Muscle of arm (tissue), 12 donors: ENCODE measurements around the gene SLC25A33. TPM values are rescaled to one million over a fixed set of nuclear protein-coding genes. Genes with fewer than 3 reads are reported as not detected.
"Not testable (repeated sequence)": the region's sequence is repeated elsewhere in the genome, so short reads cannot be mapped to it uniquely, and the experiment has no call there.

Source experiments
- DNase-seq: peaks from one replicate; pipeline ENCODE4 v3.0.0-alpha.2; 2013
- polyA plus RNA-seq, 12 donors: library from polyadenylated mRNA; unstranded; fragments of 120-200 nt; gene quantifications; one replicate each; pipeline ENCODE4 v1.2.1, GENCODE V29; 2013; ENCODE audit not compliant: insufficient read length in 12 of 12

SLC25A33 gene
- polyA plus RNA-seq, 12 donors: 1.0 to 2.4 (median 1.5) TPM; not detected in 2

DNA sequence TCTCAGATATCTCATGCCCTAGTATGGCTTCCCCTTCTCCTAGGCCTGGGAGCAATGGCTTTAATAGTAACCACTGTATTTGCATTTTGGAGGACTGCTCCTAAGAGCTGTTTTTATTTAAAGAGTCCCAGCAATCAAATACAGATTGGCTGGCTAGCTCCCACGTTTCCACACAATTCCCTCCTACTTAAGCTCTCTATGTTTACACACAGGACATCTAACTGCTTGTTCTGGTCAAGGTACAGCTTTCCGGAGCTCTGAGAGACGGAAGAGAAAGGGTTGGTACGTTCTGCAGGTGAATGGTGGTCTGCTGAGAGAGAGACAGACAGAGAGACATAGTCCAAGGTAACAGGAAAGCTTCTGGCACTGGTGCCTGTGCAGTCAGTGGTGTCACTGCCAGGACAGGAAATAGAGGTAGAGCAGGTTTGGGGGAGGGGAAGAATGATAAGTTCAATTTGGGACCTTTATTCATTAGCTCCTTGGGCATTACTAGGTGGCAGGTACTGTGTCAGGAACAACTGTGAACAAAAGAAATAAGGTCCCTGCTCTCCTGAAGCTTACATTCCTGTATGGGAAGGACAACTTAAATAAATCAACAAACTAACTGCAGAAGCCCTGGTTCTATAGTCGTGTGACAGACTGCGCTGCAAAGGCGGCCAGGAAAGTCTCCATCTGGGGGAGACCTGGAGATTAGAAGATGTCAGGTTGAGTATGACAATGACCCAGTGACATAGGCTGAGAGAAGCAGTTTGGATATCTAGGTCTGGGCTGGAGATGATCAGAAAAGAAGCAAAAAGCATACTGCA lies 1.2 kb upstream of the SLC25A33 start:
- no peak for DNase-seq

DNA sequence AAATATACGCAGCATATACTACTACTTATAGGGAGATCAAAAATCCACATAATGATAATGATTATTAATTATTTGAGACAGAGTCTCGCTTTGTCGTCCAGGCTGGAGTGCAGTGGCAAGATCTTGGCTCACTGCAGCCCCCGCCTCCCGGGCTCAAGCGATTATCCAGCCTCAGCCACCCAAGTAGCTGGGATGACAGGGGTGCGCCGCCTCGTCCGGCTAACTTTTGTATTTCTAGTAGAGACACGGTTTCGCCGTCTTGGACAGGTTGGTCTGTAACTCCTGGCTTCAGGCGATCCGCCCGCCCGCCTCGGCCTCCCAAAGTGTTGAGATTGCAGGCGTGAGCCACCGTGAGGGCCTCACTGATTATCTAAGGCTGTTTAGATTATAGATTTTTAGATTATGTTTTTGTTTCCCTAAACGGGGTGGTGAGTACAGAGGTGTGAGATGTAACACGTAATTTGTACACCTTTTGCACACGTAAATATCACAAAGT lies 548 bp upstream of the SLC25A33 start:
- no peak for DNase-seq

DNA sequence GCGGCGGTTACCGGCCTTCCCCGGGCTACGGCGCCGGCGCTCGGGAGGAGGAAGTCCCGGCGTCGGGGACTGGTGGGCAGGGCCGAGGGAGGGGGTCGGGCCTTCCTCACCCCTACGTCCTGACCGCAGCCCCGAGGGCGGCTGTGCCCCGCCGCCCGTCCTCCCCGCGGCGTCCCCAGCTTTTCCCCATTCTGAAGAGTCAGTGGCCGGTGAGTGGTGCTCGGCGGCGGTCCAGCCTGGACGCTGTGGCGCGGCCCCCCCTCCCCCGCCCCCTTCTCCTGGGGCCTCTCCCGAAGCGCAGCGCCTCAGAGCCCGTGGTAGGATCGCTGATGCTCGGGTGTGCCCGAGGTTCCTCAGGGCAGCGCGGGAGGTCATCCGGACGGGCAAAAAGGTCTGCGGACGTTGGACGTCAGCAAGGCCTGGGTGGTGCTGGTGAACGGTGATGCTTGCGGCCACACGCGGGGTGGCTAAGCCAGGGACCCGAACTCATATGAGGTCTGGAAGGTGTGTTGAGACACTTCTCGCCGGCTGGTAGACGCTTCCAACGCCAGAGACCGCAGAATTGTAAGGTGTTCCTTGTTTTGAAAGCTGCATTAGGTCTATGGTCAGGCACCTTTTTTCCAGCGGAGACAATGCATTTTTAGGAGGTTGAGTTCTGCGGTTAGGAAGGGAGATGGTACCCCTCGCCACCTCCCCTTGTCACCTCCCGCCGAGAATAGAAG lies 725 bp downstream of the SLC25A33 start:
- peak; percentile 48 for DNase-seq

DNA sequence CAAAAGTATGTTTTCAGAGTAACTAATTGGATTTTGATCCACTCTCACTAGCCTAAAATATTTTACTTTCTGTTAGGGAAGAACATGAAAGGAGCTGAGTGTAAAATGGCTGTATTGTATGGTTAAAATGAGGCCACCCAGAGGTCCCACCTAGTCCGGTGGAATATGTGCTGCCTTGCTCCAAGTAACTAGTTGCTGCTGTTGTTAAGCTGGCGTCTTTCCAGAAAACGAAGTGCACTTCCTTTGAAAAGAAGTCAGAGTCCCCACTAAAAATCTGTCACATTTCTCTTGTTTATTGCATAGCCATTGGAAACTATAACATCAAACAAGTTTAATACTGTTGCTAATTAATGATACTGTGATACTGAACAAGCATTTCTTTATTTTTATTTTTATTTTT lies 3.2 kb downstream of the SLC25A33 start:
- peak; percentile 47 for DNase-seq

DNA sequence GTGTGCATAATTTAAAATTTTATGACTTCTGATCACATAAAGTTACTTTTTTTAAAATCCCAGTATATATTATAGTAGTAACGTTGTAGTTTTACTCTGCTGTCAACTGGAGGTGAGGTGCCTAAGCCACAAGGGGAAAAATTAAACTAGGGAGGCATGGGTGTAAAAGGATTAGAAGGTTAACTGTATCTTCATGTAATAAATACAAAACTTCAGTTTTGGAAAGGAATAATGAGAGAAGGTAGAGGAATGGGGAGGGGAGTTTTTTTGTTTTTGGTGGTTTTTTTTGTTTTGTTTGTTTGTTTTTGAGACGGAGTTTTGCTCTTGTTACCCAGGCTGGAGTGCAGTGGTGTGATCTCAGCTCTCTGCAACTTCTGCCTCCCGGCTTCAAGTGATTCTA lies 5.7 kb downstream of the SLC25A33 start:
- DNase-seq: no peak

DNA sequence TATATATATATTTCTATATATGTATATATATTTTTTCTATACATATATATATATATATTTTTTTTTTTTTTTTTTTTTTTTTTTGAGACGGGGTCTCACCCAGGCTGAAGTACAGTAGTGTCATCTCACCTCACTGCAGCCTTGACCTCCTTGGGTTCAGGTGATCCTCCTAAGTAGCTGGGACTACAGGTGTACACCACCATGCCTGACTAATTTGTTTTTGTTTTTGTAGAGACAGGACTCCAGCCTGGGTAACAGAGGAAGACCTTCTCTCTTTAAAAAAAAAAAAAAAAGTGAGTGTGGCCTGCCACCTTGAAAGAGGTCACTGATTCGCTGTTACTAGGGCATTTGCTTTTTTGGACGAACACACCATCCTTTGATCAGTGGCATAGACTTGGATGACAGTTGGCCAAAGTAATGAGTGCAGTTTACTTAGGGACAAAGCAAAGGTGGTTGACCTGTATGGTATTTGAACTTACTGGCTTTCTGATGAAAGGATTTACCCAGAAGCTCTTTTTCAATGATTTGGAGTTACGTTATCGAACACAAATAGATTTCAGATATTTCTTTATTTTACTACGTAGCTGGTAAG lies 10.8 kb downstream of the SLC25A33 start:
- no peak for DNase-seq

DNA sequence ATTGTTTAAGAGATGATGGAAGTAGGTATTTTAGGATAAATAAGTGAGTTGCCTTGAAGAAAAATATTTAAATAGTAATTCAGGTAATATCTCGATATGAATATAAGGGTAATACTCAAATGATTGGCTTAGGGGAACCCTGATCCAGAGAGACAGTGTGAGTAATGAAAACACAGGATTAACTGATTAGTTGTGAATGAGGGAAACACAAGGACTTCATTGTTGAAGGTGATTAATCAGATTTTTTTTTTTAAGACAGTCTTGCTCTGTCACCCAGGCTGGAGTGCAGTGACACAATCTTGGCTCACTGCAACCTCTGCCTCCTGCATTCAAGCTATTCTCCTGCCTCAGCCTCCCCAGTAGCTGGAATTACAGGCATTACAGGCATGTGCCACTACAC lies 12.7 kb downstream of the SLC25A33 start:
- DNase-seq: no peak

DNA sequence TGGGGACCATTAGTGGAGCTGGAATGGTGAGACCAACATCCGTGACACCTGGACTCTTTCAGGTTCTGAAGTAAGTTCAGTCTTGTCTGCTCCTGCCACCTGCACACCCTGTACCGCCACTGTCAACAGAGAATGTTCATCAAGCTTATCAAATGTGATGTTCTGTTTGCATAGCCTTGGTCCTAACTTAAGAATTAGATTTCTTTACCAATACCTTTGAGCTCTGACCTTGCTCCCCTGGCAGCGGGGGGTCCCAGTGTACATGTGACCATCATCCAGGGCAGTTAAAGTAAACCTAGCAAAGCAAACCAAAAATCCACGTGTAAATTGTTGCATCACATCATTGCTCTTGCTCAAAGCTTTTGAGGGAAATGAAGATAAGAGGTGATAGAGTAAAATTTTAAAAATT lies 14.5 kb downstream of the SLC25A33 start:
- DNase-seq: no peak

DNA sequence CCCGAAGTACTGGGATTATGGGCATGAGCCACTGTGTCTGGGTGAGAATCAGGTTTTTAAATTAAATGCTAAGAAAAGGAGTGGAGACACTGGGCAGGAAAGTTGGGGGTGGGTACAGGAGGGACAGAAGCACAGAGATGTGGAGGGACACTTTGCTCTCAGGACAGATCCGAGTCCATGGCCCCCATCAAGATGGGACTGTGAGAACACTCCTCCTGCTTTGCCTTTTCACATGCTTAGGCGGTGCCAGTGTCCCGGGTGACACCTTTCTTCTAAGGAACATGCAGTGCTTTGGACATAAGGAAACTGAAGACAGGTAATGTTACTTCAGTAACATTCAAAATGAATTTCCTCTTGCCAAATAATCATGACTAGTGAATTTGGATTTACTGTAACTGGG lies 16.7 kb downstream of the SLC25A33 start:
- no peak for DNase-seq

DNA sequence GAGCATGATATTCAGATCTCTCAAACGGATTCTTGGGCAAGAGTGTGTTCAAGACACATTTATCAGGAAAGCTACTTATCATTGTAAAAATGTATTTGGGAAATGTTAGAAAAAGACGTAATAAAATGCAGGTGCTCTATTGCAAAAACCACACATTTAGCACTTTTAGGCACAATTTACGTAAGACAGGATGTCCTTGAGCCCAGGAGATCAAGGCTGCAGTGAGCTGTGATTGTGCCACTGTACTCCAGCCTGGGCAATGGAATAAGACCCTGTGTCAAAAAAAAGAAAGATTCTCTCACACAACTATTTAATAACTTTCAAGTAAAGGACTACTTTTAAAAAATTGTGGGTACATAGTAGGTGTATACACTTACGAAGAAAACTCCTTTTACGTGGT lies 18.4 kb downstream of the SLC25A33 start:
- DNase-seq: no peak

DNA sequence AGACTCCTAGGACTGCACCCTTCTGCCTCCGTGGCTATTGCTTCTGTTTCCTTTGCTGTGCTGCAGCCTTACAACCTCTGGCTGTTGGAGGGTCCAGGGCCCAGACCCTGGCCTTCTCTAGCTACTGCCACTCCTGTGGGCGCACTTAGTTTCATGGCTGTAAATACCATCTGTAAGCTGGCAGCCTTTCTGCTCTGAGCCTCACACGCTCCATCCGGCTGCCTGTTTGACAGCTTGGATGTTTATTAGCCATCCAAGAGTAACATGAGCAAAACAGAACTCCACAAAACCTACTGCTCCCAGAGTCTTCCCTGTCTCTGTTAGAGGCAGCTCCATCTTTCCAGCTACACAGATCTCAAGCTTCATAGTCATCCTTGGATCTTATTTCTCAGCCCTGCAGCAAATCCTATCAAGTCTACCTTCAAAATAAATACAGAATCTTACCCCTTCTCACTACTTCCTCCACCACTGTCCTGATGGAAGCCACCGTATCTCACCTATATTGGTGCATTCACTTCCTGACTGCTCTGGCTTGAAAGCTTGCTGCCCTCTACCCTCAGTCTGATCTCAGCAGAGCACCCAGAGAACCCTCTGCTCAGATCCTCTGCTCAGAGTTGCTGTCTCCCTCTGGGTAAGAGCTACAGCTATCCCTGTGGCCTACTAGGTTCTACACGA lies 19.1 kb downstream of the SLC25A33 start:
- no peak for DNase-seq

DNA sequence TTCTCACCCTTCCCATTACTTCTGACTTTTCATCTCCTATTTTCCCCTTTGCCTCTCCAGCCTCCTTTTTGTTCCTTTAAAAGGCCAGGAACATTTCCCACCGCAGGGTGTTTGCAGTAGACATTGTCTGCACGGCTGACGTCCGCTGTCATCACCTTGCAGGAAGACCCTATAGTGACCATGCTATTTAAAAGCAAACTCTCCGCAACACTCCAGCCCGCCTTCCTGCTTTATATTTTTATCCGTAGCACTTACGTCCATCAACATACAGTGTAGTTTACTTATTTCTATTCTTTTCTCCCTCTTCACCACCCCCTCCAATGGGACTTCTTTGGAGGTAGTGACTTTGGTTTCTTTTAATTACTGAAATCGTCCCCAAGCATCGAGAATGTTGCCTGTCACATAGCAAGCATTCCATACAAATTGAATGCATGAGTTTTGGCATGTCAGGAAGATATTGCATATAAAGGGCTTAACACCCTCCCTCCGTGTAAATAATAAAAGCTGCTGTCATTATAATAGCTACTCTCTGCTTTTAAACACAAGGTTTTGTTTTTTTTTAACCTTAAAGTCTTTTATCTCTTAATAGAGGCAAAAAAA lies 19.8 kb downstream of the SLC25A33 start:
- no peak for DNase-seq

DNA sequence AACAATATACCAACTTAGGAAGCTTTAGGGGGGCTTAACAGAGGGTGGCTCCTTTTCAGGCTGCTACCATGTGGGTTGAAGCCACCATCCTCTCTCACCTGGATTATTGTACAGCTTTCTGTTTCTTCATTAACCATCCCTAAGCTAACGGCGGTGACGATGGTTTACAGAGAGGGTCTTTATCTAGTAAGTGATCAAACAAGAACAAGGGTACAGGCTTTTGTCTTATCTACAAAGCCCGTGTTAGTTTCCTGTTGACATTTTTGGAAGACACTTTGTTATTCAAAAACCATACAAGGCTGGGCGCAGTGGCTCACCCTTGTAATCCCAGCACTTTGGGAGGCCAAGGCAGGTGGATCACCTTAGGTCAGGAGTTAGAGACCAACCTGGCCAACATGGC lies 20.4 kb downstream of the SLC25A33 start:
- DNase-seq: no peak

DNA sequence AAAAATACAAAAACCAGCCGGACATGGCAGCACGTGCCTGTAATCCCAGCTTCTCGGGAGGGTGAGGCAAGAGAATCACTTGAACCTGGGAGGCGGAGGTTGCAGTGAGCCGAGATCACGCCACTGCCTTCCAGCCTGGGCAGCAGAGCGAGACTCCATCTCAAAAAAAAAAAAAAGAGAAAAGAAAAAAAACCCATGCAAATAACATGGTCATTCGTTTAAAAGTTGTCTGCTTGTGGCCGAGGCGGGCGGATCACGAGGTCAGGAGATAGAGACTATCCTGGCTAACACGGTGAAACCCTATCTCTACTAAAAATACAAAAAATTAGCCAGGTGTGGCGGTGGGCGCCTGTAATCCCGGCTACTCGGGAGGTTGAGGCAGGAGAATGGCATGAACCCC lies 20.8 kb downstream of the SLC25A33 start:
- not testable (repeated sequence) for DNase-seq

DNA sequence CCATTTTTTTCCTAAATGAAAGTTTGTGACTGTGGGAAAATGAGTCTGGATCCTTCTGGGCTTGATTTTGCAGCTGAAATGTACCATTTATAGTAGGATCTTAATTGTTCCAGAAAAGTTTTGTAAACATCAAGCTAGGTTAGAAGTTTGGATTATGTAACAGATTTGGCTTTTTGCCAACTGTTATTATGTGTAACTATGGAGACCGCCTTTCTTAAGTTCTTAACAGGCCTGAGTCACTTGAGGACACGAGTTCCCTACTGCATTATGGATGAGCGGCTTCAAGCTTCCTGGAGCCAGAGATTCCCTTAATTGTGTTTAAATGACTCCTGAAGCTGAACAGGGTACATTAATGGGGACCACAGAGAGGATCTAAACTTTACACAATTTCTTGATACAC lies 22.2 kb downstream of the SLC25A33 start:
- peak; percentile 61 for DNase-seq

DNA sequence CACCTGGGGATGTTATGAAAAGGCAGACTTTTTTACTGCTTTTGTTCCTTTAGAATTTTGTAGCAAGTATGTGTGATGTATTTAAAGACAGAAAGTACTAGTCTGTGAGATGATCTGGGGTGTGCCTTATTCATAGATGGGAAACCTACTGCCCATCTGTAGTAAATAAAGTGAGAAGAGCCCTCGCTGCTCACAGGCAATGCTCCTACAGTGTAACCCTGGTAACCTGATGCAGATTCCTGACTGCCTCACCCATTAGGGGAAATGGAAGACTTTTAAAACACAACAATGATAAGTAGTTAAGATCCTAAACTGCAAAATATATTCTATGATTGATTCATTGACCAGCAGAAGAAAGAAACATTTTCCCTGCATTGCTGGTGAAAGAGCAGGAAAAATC lies 30.0 kb downstream of the SLC25A33 start:
- DNase-seq: no peak

DNA sequence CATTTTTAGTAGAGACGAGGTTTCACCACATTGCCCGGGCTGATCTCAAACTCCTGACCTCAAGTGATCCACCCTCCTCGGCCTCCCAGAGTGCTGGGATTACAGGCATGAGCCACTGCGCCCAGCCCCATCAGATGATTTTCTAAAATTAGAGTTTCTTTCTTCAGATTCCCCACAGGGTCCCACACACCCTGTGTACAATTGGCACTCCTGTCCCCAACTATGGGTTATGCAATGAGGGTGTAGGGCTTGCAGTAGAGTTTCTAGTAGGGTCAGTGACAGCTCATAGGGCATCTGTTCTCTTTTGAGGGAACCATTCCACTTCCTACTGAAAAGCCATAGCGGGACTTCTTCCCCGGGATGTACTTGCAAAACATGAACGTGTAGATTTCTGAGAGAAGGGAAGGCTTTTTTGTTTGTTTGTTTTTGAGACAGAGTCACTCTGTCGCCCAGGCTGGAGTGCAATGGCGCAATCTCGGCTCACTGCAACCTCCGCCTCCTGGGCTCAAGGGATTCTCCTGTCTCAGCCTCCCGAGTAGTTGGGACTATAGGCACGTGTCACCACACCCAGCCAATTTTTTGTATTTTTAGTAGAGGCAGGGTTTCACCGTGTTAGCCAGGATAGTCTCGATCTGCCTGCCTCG lies 31.7 kb downstream of the SLC25A33 start:
- DNase-seq: not testable (repeated sequence)

DNA sequence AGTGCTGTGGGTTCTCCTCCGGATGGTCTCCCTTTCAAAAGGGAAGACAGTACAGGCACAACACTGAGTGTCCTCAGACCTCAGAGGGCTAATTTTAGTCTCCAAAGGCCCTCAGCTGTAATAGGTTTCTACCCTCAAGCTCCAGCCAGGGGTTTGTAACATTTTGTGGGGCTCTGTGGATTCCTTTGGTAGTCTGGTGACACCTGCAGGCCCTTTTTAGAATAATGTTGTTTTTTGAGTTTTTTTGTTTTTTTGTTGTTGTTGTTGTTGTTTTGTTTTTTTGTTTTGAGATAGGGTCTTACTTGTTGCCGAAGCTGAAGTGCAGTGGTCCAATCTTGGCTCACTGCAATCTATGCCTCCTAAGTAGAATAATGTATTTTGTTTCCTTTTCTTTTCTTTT lies 34.5 kb downstream of the SLC25A33 start:
- no peak for DNase-seq

DNA sequence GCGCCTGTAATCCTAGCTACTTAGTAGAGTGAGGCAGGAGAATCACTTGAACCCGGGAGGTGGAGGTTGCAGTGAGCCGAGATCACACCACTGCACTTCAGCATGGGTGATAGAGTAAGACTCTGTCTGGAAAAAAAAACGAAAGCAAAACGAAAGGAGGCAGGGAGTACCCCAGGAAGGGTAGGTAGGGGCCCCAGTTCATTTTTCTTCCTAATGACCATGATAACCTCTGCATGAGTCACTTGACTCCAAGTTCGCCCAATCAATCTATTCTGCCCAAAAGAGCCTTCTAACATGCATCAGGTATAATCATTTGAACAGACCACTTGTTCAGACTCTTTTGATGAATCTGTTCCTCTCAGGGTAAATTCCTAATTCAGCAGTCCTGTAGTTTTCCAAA lies 36.2 kb downstream of the SLC25A33 start:
- no peak for DNase-seq

DNA sequence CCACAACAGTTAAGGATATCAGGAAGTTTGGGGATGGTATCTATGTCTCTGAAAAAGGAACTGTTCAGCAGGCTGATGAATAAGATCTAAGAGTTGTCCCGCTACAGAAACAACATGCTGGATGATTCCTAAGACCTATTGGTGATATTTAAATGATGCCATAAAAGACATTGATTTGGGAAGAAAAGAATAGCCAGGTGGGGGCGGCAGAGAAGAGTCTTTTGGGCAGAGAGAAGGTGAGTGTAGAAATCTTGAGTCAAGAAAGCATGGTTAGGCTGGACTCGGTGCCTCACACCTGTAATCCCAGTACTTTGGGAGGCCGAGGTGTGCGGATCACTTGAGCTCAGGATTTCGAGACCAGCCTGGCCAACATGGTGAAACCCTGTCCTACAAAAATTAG lies 37.6 kb downstream of the SLC25A33 start:
- no peak for DNase-seq

DNA sequence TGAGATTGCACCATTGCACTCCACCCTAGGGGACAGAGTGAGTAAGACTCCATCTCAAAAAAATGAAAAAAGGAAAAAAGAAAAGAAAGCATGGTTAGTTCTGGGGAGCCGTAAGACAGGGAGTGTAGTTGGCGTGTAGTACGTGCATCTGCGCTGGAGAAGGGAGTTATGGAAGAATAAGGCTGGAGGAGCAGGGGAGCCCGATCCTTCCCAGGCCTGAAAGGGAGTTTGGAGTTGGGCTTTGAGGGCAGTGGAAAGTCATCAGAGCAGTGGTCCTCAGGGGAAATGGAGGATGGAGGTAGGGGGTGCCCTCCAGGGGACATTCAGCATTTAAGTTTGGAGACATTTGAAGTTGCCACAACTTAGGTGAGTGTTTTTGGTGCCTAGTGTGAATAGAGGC lies 38.2 kb downstream of the SLC25A33 start:
- no peak for DNase-seq
